ENCODE measurements around the gene CLEC20A. TPM values are rescaled to one million over a fixed set of nuclear protein-coding genes. Genes with fewer than 3 reads are reported as not detected.

The CLEC20A gene
- total and polyA plus RNA-seq, 2 experiments from 2014 or later = not detected

DNA sequence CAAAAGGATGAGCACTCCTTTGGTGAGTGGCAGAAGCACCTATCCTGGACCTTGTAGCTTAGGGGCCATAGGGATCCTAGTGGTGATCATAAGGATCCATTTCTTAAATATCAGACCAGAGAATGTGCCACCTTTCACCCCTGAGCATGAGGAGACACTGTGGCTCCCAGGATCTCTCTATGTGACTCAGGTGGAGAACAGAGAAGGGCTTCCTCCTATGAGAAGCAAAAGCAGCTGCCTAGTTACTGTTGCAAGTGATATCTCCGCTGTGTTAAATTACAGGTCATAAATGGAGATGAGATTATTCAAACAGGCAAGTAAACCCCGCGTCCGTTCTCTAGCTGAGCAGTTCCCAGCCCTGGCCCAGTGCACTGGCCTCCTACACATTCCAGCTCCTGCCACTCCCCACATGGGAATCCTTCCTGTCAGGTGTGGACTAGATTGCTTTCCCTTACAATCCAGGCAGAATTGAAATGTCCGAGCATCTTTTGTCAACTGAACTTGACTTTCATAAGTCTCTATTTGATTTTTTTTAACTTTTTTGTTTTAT lies 26.3 kb downstream of the CLEC20A start:
- Histone ChIP-seq H3K9me2 (ENCODE audit: insufficient read depth) (no peaks in the 10 kb centered on the region), H3K4me3 (no peak overlapping the region), H3F3A (ENCODE audit: insufficient read depth) (no peaks in the 10 kb centered on the region), H3K4me2 (ENCODE audit: unreplicated experiment) (no peak overlapping the region), H4K20me1 (ENCODE audit: insufficient read depth) (no peaks in the 10 kb centered on the region), H3K9ac (no peak overlapping the region), H2AFZ (no peak overlapping the region), H3K36me3 (ENCODE audit: low read depth) (peaks cover 41% of the 10 kb centered on the region), H3K27me3 (replicated peaks; ENCODE audit: insufficient read depth) (no peaks in the 10 kb centered on the region), H3K9me3 (ENCODE audit: low read depth) (no peaks in the 10 kb centered on the region), H3K4me1 (ENCODE audit: insufficient read depth) (peaks cover under 1% of the 10 kb centered on the region), H3K27ac (no peak overlapping the region), H3K79me2 (ENCODE audit: insufficient read depth) (no peaks in the 10 kb centered on the region)
- TF ChIP-seq EZH2 (IDR thresholded peaks at IDR 0.05; ENCODE audit: insufficient read depth, poor library complexity, severe bottlenecking) = no peak
- no peak for TF ChIP-seq EZH2phosphoT487 (IDR thresholded peaks at IDR 0.05; ENCODE audit: insufficient read depth, low read depth)
- WGBS, 2 experiments (ENCODE audit: low coverage in 1 of 2, low lambda C conversion rate in 2 of 2, missing lambda C conversion rate in 2 of 2) = 89 to 95% methylated on average over 5 of the region's 5 CpGs
- in situ Hi-C loops (cut with MboI) = no loop called here
- DNase-seq = no peak

DNA sequence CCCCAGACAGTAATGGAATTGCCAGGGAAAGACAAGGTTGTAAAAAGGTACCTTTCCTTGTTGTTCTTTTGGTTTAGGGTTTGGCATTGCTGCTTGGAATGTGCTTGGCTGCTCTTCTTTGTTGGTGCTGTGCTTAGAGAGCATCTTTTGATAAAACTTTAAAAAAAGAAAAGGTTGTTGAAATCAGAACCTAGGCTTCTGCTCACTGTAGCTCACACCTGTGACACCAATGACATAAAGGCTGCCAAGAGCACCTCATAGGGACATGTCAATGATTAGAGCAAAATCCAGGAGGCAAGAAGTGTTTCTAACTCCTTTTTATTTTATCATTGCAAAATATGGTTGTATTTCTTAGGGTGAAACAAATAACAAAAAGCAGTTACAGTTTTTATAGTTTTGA lies 28.9 kb downstream of the CLEC20A start:
- H3K4me1 ChIP-seq (ENCODE audit: insufficient read depth) = peaks cover 12% of the 10 kb centered on the region
- peaks cover 24% of the 10 kb centered on the region for H3K36me3 ChIP-seq (ENCODE audit: low read depth)
- no peaks in the 10 kb centered on the region for H3F3A ChIP-seq (ENCODE audit: insufficient read depth)
- H3K4me3 ChIP-seq = no peak overlapping the region
- H4K20me1 ChIP-seq (ENCODE audit: insufficient read depth) = no peaks in the 10 kb centered on the region
- no peak for TF ChIP-seq EZH2 (IDR thresholded peaks at IDR 0.05; ENCODE audit: insufficient read depth, poor library complexity, severe bottlenecking)
- no peak for TF ChIP-seq EZH2phosphoT487 (IDR thresholded peaks at IDR 0.05; ENCODE audit: insufficient read depth, low read depth)
- no peaks in the 10 kb centered on the region for H3K9me2 ChIP-seq (ENCODE audit: insufficient read depth)
- no peaks in the 10 kb centered on the region for H3K9me3 ChIP-seq (ENCODE audit: low read depth)
- no peaks in the 10 kb centered on the region for H3K27me3 ChIP-seq (replicated peaks; ENCODE audit: insufficient read depth)
- H2AFZ ChIP-seq = no peak overlapping the region
- in situ Hi-C loops (cut with MboI) = no loop called here
- no peak for DNase-seq
- H3K79me2 ChIP-seq (ENCODE audit: insufficient read depth) = no peaks in the 10 kb centered on the region
- no peak overlapping the region for H3K9ac ChIP-seq
- no peak overlapping the region for H3K4me2 ChIP-seq (ENCODE audit: unreplicated experiment)
- no peak overlapping the region for H3K27ac ChIP-seq

DNA sequence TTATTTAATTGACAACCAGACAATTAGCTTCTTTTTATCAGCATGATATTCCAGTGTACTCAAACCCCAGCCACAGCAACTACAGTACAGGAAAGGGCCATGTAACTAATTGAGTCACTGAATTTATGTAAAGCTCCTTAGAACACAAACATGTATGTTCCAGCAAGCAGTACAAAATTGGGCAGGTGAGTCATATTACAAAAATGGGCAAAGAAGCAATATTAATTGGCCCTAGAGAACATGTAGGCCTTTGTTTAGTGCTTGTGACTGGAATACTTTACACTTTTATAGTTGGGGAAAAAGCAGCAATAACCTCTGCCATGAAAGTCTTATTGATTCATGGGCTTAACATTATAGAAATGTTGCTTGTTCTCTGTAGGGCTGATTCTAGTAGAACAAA lies 31.8 kb downstream of the CLEC20A start:
- Histone ChIP-seq H3F3A (ENCODE audit: insufficient read depth) (no peaks in the 10 kb centered on the region), H3K4me2 (ENCODE audit: unreplicated experiment) (peak overlapping the region; percentile 4), H3K9me2 (ENCODE audit: insufficient read depth) (no peaks in the 10 kb centered on the region), H3K4me3 (no peak overlapping the region), H4K20me1 (ENCODE audit: insufficient read depth) (no peaks in the 10 kb centered on the region), H3K27ac (peak overlapping the region; percentile 47), H2AFZ (no peak overlapping the region), H3K79me2 (ENCODE audit: insufficient read depth) (no peaks in the 10 kb centered on the region), H3K9ac (no peak overlapping the region), H3K36me3 (ENCODE audit: low read depth) (peaks cover 20% of the 10 kb centered on the region), H3K4me1 (ENCODE audit: insufficient read depth) (peaks cover 12% of the 10 kb centered on the region), H3K9me3 (ENCODE audit: low read depth) (no peaks in the 10 kb centered on the region), H3K27me3 (replicated peaks; ENCODE audit: insufficient read depth) (no peaks in the 10 kb centered on the region)
- in situ Hi-C loops (cut with MboI) = no loop called here
- DNase-seq = peak; percentile 69
- TF ChIP-seq EZH2phosphoT487 (IDR thresholded peaks at IDR 0.05; ENCODE audit: insufficient read depth, low read depth) = no peak
- no peak for TF ChIP-seq EZH2 (IDR thresholded peaks at IDR 0.05; ENCODE audit: insufficient read depth, poor library complexity, severe bottlenecking)

DNA sequence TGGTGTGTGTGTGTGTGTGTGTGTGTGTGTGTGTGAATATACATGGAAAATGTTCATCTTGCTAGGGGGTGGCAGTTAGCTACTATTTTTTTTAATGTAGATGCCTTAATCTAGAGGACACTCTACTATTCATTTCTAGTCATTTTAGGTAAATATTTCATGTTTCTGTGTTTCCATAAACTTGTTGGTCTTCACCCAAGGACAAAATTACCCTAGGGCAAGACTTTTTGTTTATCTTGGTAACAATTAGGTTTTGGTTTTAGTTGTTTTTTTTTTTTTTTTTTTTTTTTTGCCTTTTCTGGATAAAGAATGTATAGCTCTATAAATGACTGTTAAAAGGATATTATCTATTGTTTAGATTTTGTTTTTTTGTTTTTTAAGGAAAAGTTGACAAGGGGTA lies 32.2 kb downstream of the CLEC20A start:
- Histone ChIP-seq H4K20me1 (ENCODE audit: insufficient read depth) (no peaks in the 10 kb centered on the region), H2AFZ (no peak overlapping the region), H3F3A (ENCODE audit: insufficient read depth) (no peaks in the 10 kb centered on the region), H3K27ac (peak overlapping the region; percentile 47), H3K79me2 (ENCODE audit: insufficient read depth) (no peaks in the 10 kb centered on the region), H3K4me3 (no peak overlapping the region), H3K9me3 (ENCODE audit: low read depth) (no peaks in the 10 kb centered on the region), H3K4me1 (ENCODE audit: insufficient read depth) (peaks cover 12% of the 10 kb centered on the region), H3K9me2 (ENCODE audit: insufficient read depth) (no peaks in the 10 kb centered on the region), H3K9ac (no peak overlapping the region), H3K36me3 (ENCODE audit: low read depth) (peaks cover 20% of the 10 kb centered on the region), H3K4me2 (ENCODE audit: unreplicated experiment) (peak overlapping the region; percentile 4), H3K27me3 (replicated peaks; ENCODE audit: insufficient read depth) (no peaks in the 10 kb centered on the region)
- in situ Hi-C loops (cut with MboI) = no loop called here
- DNase-seq = no peak
- TF ChIP-seq EZH2phosphoT487 (IDR thresholded peaks at IDR 0.05; ENCODE audit: insufficient read depth, low read depth) = no peak
- TF ChIP-seq EZH2 (IDR thresholded peaks at IDR 0.05; ENCODE audit: insufficient read depth, poor library complexity, severe bottlenecking) = no peak

DNA sequence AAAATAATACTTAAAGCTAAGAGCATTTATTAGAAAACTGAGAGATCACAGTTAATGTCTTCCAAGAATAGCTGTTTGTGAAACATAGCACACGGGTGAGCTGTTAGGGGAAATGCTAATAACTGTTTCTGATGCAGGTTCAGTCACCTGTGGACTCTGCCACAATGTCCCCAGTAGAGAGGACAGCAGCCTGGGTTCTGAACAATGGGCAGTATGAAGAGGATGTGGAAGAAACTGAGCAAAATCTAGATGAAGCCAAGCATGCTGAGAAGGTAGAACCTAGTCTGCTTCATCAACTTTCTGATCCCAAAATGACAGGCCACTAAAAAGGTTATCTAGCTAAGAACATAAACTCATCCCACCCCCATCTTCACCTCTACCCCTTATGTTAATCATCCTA lies 32.6 kb downstream of the CLEC20A start:
- no peaks in the 10 kb centered on the region for H3K79me2 ChIP-seq (ENCODE audit: insufficient read depth)
- no peaks in the 10 kb centered on the region for H3K9me2 ChIP-seq (ENCODE audit: insufficient read depth)
- no peak overlapping the region for H2AFZ ChIP-seq
- H3F3A ChIP-seq (ENCODE audit: insufficient read depth) = no peaks in the 10 kb centered on the region
- WGBS, 2 experiments (ENCODE audit: low coverage in 1 of 2, low lambda C conversion rate in 2 of 2, missing lambda C conversion rate in 2 of 2) = 100% methylated on average over 1 of the region's 1 CpG
- H3K27me3 ChIP-seq (replicated peaks; ENCODE audit: insufficient read depth) = no peaks in the 10 kb centered on the region
- peaks cover 12% of the 10 kb centered on the region for H3K4me1 ChIP-seq (ENCODE audit: insufficient read depth)
- no peak for DNase-seq
- in situ Hi-C loops (cut with MboI) = no loop called here
- TF ChIP-seq EZH2 (IDR thresholded peaks at IDR 0.05; ENCODE audit: insufficient read depth, poor library complexity, severe bottlenecking) (no peak), EZH2phosphoT487 (IDR thresholded peaks at IDR 0.05; ENCODE audit: insufficient read depth, low read depth) (no peak)
- no peak overlapping the region for H3K27ac ChIP-seq
- no peaks in the 10 kb centered on the region for H4K20me1 ChIP-seq (ENCODE audit: insufficient read depth)
- H3K9ac ChIP-seq = no peak overlapping the region
- H3K4me3 ChIP-seq = no peak overlapping the region
- no peak overlapping the region for H3K4me2 ChIP-seq (ENCODE audit: unreplicated experiment)
- no peaks in the 10 kb centered on the region for H3K9me3 ChIP-seq (ENCODE audit: low read depth)
- peaks cover 20% of the 10 kb centered on the region for H3K36me3 ChIP-seq (ENCODE audit: low read depth)
